Measurements from ENCODE around the gene CALY.

CALY gene

GRCh38 chr10:133366130-133366478 lies 29.4 kb upstream of the CALY start:
- no peak for DNase-seq (ENCODE audit: low spot score)

GRCh38 chr10:133365461-133366129 lies 28.9 kb upstream of the CALY start:
- DNase-seq (ENCODE audit: low spot score), result no peak

- no peak for DNase-seq (ENCODE audit: low spot score)
These were observed 28.1 kb upstream of the CALY start for GRCh38 chr10:133364645-133365431.

- no peak for DNase-seq (ENCODE audit: low spot score)
These were observed 26.1 kb upstream of the CALY start for GRCh38 chr10:133362846-133363245.

GRCh38 chr10:133361773-133362441 lies 25.2 kb upstream of the CALY start:
- DNase-seq (ENCODE audit: low spot score), result no peak

- DNase-seq (ENCODE audit: low spot score), result no peak
These were observed 24.5 kb upstream of the CALY start for GRCh38 chr10:133361227-133361626.

GRCh38 chr10:133359972-133360610 lies 23.4 kb upstream of the CALY start:
- DNase-seq (ENCODE audit: low spot score), result no peak

- no peak for DNase-seq (ENCODE audit: low spot score)
These were observed 22.9 kb upstream of the CALY start for GRCh38 chr10:133359554-133359971.

- DNase-seq (ENCODE audit: low spot score), result no peak
These were observed 22.2 kb upstream of the CALY start for GRCh38 chr10:133358925-133359310.

- no peak for DNase-seq (ENCODE audit: low spot score)
These were observed 21.6 kb upstream of the CALY start for GRCh38 chr10:133358162-133358924.

- DNase-seq (ENCODE audit: low spot score), result peak; percentile 96
These were observed 20.8 kb upstream of the CALY start, which contains the start of gene FUOM for GRCh38 chr10:133357285-133358161. Gene FUOM, minus strand, starts transcription at chr10:133358019. Its CDS starts 12 bp downstream, at chr10:133358007.

GRCh38 chr10:133356549-133357284 lies 20.0 kb upstream of the CALY start:
- no peak for DNase-seq (ENCODE audit: low spot score)

- no peak for DNase-seq (ENCODE audit: low spot score)
These were observed 19.3 kb upstream of the CALY start for GRCh38 chr10:133355991-133356390.

- DNase-seq (ENCODE audit: low spot score), result no peak
These were observed 18.6 kb upstream of the CALY start for GRCh38 chr10:133355266-133355665.

- no peak for DNase-seq (ENCODE audit: low spot score)
These were observed 18.1 kb upstream of the CALY start for GRCh38 chr10:133354672-133355240.

- no peak for DNase-seq (ENCODE audit: low spot score)
These were observed 17.4 kb upstream of the CALY start for GRCh38 chr10:133353988-133354605.

GRCh38 chr10:133353202-133353959 lies 16.7 kb upstream of the CALY start:
- no peak for DNase-seq (ENCODE audit: low spot score)
